ENCODE measurements around the gene CRY2. TPM values are rescaled to one million over a fixed set of nuclear protein-coding genes. Genes with fewer than 3 reads are reported as not detected.

CRY2 gene
- total RNA-seq, 1 donor from 2014 or later = 23.8 TPM

GRCh38 chr11:45848654-45849081, 1.4 kb downstream of the CRY2 start:
- Mint-ChIP-seq H3K4me1 (peaks cover 20% of the 10 kb centered on the region), H3K9me3 (no peaks in the 10 kb centered on the region), H3K27me3 (ENCODE audit: low read depth) (peaks cover 29% of the 10 kb centered on the region), H3K27ac (ENCODE audit: unreplicated experiment) (no peak overlapping the region), H3K4me3 (peak overlapping the region; percentile 89), H3K36me3 (ENCODE audit: low read depth) (no peaks in the 10 kb centered on the region)
- TF ChIP-seq, protein P1, sequence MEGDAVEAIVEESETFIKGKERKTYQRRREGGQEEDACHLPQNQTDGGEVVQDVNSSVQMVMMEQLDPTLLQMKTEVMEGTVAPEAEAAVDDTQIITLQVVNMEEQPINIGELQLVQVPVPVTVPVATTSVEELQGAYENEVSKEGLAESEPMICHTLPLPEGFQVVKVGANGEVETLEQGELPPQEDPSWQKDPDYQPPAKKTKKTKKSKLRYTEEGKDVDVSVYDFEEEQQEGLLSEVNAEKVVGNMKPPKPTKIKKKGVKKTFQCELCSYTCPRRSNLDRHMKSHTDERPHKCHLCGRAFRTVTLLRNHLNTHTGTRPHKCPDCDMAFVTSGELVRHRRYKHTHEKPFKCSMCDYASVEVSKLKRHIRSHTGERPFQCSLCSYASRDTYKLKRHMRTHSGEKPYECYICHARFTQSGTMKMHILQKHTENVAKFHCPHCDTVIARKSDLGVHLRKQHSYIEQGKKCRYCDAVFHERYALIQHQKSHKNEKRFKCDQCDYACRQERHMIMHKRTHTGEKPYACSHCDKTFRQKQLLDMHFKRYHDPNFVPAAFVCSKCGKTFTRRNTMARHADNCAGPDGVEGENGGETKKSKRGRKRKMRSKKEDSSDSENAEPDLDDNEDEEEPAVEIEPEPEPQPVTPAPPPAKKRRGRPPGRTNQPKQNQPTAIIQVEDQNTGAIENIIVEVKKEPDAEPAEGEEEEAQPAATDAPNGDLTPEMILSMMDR (conservative IDR thresholded peaks at IDR 0.05) = no peak
- DNase-seq (ENCODE audit: low read depth, low spot score) = no peak

GRCh38 chr11:45850446-45850845, 3.2 kb downstream of the CRY2 start:
- no peak overlapping the region for H3K27ac Mint-ChIP-seq (ENCODE audit: unreplicated experiment)
- no peak for DNase-seq (ENCODE audit: low read depth, low spot score)
- H3K4me1 Mint-ChIP-seq = peaks cover 20% of the 10 kb centered on the region
- H3K9me3 Mint-ChIP-seq = no peaks in the 10 kb centered on the region
- no peaks in the 10 kb centered on the region for H3K36me3 Mint-ChIP-seq (ENCODE audit: low read depth)
- TF ChIP-seq, protein P1 (conservative IDR thresholded peaks at IDR 0.05) = no peak
- H3K27me3 Mint-ChIP-seq (ENCODE audit: low read depth) = peaks cover 18% of the 10 kb centered on the region
- H3K4me3 Mint-ChIP-seq = peak overlapping the region; percentile 63

DNA sequence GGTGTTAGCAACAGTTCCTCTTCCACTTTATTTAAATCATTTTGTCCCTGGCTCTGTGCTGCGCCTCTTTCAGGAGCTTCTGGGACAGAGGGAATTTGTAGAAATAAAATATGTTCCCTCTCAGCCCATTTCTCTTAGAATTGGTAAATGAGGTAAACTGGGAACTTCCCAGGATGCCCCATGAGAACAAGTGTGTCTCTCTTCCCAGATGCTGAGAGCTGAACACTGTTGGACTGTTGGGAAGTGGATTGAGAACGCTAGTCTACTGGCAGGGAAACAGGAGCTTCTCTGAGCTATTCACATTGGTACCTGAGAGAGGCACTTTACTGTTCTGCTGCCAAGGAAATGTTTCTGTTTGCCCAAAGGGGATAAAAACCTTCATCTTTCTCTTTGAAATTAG, 4.0 kb downstream of the CRY2 start:
- H3K9me3 Mint-ChIP-seq = no peaks in the 10 kb centered on the region
- no peaks in the 10 kb centered on the region for H3K36me3 Mint-ChIP-seq (ENCODE audit: low read depth)
- TF ChIP-seq, protein P1 (conservative IDR thresholded peaks at IDR 0.05) = no peak
- H3K4me1 Mint-ChIP-seq = peaks cover 20% of the 10 kb centered on the region
- H3K27ac Mint-ChIP-seq (ENCODE audit: unreplicated experiment) = no peak overlapping the region
- DNase-seq (ENCODE audit: low read depth, low spot score) = no peak
- peaks cover 10% of the 10 kb centered on the region for H3K27me3 Mint-ChIP-seq (ENCODE audit: low read depth)
- peak overlapping the region; percentile 51 for H3K4me3 Mint-ChIP-seq

GRCh38 chr11:45852018-45852711, 4.9 kb downstream of the CRY2 start:
- Mint-ChIP-seq H3K27ac (ENCODE audit: unreplicated experiment) (no peak overlapping the region), H3K27me3 (ENCODE audit: low read depth) (peaks cover under 1% of the 10 kb centered on the region), H3K4me1 (peaks cover 16% of the 10 kb centered on the region), H3K4me3 (peak overlapping the region; percentile 19), H3K9me3 (no peaks in the 10 kb centered on the region), H3K36me3 (ENCODE audit: low read depth) (no peaks in the 10 kb centered on the region)
- TF ChIP-seq, protein P1 (conservative IDR thresholded peaks at IDR 0.05) = no peak
- DNase-seq (ENCODE audit: low read depth, low spot score) = no peak

DNA sequence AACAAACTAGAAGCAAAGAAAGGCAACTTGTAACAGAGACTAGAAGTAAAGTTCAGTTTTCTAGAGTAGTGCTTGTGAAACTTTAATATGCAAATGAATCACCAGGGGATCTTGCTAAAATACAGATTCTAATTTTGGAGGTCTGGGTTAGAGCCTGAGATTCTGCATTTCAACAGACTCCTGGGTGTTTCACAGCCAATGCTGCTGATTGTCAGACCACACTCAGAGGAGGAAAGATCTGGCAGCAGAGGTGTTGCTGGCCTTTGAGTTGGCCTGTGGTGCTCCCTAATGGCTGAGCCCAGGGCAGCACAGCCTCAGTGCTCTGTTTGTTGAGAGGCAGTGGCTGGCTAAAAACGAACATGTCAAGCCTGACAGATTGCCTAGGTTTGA, 5.4 kb downstream of the CRY2 start:
- TF ChIP-seq, protein P1 (conservative IDR thresholded peaks at IDR 0.05) = no peak
- no peak for DNase-seq (ENCODE audit: low read depth, low spot score)
- no peaks in the 10 kb centered on the region for H3K9me3 Mint-ChIP-seq
- no peaks in the 10 kb centered on the region for H3K27me3 Mint-ChIP-seq (ENCODE audit: low read depth)
- H3K27ac Mint-ChIP-seq (ENCODE audit: unreplicated experiment) = no peak overlapping the region
- H3K36me3 Mint-ChIP-seq (ENCODE audit: low read depth) = no peaks in the 10 kb centered on the region
- no peak overlapping the region for H3K4me3 Mint-ChIP-seq
- peaks cover 16% of the 10 kb centered on the region for H3K4me1 Mint-ChIP-seq

Data from neural crest cell (in vitro differentiated cells).